Fibroblast of the aortic adventitia (primary cell): ENCODE data around the gene ANKHD1. TPM values are rescaled to one million over a fixed set of nuclear protein-coding genes. Genes with fewer than 3 reads are reported as not detected.

ENCODE experiments used
- DNase-seq: peaks from one replicate; pipeline ENCODE4 v3.0.0-alpha.2; 2010; ENCODE audit warnings: low read depth
- H3K4me3 ChIP-seq: 2 replicates; pipeline ENCODE4 v1.5.1; 2011; ENCODE audit warnings: low read depth, mild to moderate bottlenecking, control low read depth, low read length, moderate library complexity
- total RNA-seq: library from RNA; depleted of rRNA; stranded (reverse); fragments of >200 nt; gene quantifications from 2 replicates; pipeline ENCODE4 v1.2.3, GENCODE V29; 2012; ENCODE audit warnings: low replicate concordance
- TF ChIP-seq, protein P1 (sequence below): IDR thresholded peaks from 2 replicates; pipeline ENCODE4 v1.5.1; 2011; ENCODE audit warnings: mild to moderate bottlenecking, low read length, control low read depth, inconsistent platforms; ENCODE audit not compliant: insufficient read depth

Gene ANKHD1
- total RNA-seq, 1 donor, result 71.1 TPM

DNA sequence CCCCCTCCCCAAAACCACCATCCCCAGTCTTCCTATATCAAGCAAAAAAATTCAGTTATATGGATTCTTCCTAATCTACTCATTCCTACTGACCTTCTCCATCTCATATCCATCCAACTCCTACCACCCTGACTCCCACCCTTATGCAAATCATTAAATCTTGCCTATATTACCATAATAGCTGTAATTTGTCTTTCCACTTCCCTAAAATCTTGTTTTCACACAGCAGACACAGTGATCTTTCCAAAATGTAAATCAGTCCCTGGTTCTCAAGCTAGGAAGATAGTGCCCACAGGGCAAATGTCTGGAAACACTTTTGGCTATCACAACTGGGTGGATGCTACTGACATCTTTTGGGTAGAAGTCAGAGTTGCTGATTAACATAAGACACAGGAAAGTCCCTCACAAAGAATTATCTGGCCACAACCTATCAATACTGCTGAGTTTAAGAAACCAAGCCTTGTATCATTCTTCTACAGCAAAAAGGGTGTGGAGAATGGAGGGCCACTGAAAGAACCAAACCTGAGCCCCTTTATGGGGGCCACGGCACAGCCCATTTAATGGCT lies 154.2 kb downstream of the ANKHD1 start:
- peak overlapping the region; percentile 84 for H3K4me3 ChIP-seq
- no peak for DNase-seq
- TF ChIP-seq, protein P1, sequence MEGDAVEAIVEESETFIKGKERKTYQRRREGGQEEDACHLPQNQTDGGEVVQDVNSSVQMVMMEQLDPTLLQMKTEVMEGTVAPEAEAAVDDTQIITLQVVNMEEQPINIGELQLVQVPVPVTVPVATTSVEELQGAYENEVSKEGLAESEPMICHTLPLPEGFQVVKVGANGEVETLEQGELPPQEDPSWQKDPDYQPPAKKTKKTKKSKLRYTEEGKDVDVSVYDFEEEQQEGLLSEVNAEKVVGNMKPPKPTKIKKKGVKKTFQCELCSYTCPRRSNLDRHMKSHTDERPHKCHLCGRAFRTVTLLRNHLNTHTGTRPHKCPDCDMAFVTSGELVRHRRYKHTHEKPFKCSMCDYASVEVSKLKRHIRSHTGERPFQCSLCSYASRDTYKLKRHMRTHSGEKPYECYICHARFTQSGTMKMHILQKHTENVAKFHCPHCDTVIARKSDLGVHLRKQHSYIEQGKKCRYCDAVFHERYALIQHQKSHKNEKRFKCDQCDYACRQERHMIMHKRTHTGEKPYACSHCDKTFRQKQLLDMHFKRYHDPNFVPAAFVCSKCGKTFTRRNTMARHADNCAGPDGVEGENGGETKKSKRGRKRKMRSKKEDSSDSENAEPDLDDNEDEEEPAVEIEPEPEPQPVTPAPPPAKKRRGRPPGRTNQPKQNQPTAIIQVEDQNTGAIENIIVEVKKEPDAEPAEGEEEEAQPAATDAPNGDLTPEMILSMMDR, result no peak

DNA sequence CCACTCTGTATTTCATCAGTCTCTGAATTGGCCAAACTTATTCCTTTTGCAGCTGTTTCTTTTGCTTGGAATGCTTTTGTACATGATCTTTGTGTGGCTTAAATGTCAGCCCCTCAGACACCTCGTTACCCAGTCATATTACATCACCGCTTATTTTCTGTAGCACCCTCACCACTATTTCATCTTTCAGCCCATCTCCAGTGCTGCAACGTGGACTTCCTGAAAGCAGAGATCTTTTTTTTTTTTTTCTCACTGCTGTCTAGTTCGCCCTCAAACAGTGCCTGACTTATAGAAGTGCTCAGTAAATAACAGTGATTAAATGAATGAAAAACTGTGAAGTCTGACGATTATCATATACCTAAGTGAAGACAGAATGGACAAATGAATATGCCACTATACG lies 154.8 kb downstream of the ANKHD1 start:
- TF ChIP-seq, protein P1, result no peak
- peak overlapping the region; percentile 84 for H3K4me3 ChIP-seq
- peak; percentile 53 for DNase-seq

DNA sequence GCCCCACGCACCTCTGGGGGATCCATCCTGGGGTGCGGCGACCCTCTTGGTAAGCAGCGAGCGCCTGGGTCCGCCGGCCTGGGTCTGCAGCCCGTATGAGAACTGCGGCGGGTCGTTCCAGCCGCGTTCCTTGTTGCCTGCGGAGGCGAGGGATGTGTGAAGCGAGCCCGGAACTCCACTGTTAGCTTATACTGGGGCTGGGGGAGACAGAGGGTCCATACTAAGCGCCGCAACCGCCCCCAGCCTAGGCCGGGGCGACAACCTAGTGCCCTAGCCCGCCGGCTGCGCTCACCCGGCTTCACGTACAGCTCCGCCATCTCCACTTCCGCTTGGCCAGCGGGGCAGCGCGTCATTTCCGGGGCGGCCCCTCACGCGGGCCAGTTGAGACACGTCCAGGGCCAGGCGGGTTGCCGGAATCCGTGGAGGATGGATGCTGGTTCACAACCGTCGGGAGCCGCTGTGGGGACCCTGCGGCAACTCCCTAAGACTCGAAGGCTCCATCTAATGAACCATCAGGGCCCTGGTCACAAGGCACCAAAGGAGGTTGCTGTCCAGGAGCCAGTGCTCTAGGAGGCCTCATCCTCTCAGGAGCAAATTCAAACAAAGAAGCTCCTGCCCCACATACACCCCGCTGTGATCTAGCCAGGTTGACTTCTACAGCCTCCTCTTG lies 155.6 kb downstream of the ANKHD1 start, which contains the start of gene SRA1:
Gene SRA1 (minus strand): TSS at position 338 of the 670 bp plus-strand sequence. CDS start 21 bp downstream, at position 317.
- DNase-seq, result peak; percentile 88
- peak within 1 kb of the TSS; percentile 84 for H3K4me3 ChIP-seq
- TF ChIP-seq, protein P1, result peak; percentile 13

DNA sequence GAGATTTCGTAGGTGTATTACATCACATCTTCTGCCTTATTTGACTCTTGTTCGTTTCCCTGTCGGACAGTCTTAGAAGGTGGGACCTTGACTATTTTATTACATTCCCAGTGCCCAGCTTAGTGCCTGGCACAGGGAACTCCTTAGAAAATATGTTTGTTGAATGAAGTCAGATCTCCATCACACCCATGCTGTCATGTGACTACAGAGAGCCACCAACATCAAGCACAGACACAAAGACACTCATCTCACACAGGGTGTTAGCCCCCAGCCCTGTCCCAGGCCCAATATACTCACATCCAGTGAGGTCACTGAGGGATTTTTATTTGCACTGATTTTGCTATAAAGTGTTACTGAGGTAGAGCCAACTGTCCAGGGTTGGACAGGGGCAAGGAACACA lies 156.3 kb downstream of the ANKHD1 start:
- H3K4me3 ChIP-seq, result no peak overlapping the region
- TF ChIP-seq, protein P1, result no peak
- no peak for DNase-seq

DNA sequence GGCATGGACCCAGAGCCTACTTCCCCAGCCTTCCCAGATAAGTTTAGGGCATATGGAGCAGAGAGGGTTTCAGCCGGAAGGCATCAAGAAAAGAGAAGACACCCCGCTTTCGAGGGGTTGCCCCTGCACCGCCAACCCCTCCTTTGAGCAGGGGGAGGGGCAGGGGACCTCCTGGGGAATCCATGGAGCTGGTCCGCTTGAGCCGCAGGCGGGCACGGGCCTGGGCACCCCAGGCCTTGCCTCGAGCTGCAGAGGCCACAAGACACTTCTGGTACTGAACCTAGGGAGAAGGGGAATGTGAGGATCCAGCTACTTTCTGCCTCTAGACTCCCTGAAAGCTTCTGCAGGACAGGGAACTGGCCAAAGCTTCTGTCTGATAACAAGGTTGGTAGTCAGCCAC lies 156.9 kb downstream of the ANKHD1 start:
- TF ChIP-seq, protein P1, result no peak
- H3K4me3 ChIP-seq, result no peak overlapping the region
- no peak for DNase-seq

DNA sequence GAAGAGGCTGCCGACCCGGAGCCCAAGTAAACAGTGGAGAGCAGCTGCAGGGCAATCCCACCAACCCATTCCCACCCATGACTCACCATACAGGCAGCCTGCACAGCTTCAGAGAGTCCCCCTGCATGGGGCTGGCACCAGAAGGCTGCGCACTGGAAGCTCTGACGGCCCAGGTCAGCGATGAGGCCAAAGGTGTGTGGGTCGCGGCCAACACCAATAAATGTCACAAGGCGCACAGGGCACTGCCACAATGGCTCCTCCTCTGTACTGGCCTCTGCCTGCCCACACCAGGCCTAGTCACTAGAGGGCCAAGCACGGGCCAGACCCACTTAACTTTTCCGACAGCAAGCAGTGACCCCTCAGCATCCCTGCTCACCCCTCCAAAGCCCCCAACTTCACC lies 158.6 kb downstream of the ANKHD1 start:
- no peak overlapping the region for H3K4me3 ChIP-seq
- TF ChIP-seq, protein P1, result no peak
- no peak for DNase-seq
